OCI-LY3 (cell line): Measurements from ENCODE around the gene HNRNPH1.

ENCODE experiments used
- H2AFZ ChIP-seq: fragments of 200-600, 300-600 bp; shearing (Covaris generic); 2 replicates; pipeline ENCODE4 v1.6.0; 2014; ENCODE audit warnings: antibody characterized with exemption, low read depth, low read length
- H3K27ac ChIP-seq: fragments of 200-600, 300-600 bp; sonication (generic); 2 replicates; pipeline ENCODE4 v1.5.1; 2014; ENCODE audit warnings: mild to moderate bottlenecking, low read length, moderate library complexity, mixed read lengths
- H3K27me3 ChIP-seq: fragments of 200-600, 300-600 bp; sonication (generic); 2 replicates; pipeline ENCODE4 v1.6.1; 2014; ENCODE audit warnings: low read depth, low read length, mixed read lengths
- H3K36me3 ChIP-seq: fragments of 200-600, 300-600 bp; sonication (generic); replicated peaks from 2 replicates; pipeline ENCODE3; 2014; ENCODE audit warnings: low read depth, low read length, mixed read lengths
- H3K4me1 ChIP-seq: fragments of 300-600, 200-600 bp; sonication (generic); 2 replicates; pipeline ENCODE4 v1.6.1; 2014; ENCODE audit warnings: low read length, mixed read lengths
- H3K4me2 ChIP-seq: fragments of 200-600, 300-600 bp; sonication (generic); 2 replicates; pipeline ENCODE4 v1.6.1; 2014; ENCODE audit warnings: low read length, mixed read lengths
- H3K4me3 ChIP-seq: fragments of 300-600, 200-600 bp; sonication (generic); 2 replicates; pipeline ENCODE4 v1.5.1; 2014; ENCODE audit warnings: antibody characterized with exemption, mild to moderate bottlenecking, low read length, moderate library complexity
- H3K79me2 ChIP-seq: fragments of 300-600, 200-600 bp; shearing (Covaris generic); 2 replicates; pipeline ENCODE4 v1.6.1; 2014; ENCODE audit warnings: mild to moderate bottlenecking, low read length, mixed read lengths
- H3K9ac ChIP-seq: fragments of 300-600, 200-600 bp; shearing (Covaris generic); 2 replicates; pipeline ENCODE4 v1.6.0; 2014; ENCODE audit warnings: mild to moderate bottlenecking, low read length, moderate library complexity
- H3K9me3 ChIP-seq: fragments of 200-600, 300-600 bp; shearing (Covaris generic); 2 replicates; pipeline ENCODE4 v1.6.1; 2014; ENCODE audit warnings: low read length, mixed read lengths; ENCODE audit not compliant: insufficient read depth
- H4K20me1 ChIP-seq: fragments of 200-600, 300-600 bp; sonication (generic); 2 replicates; pipeline ENCODE4 v1.6.1; 2016; ENCODE audit warnings: low read length, mixed read lengths; ENCODE audit not compliant: insufficient read depth
- CTCF ChIP-seq: fragments of 200-600, 300-600 bp; sonication (generic); IDR thresholded peaks from 2 replicates; pipeline ENCODE4 v1.5.1; 2014; ENCODE audit warnings: antibody characterized with exemption, low read length, low read depth
- EZH2phosphoT487 ChIP-seq: fragments of 200-600 bp; shearing (Covaris generic); IDR thresholded peaks from 2 replicates; pipeline ENCODE4 v1.6.1; 2018; ENCODE audit warnings: antibody characterized with exemption, mixed run types, low read depth

Gene HNRNPH1

GRCh38 chr5:179601871-179602625 lies 21.4 kb downstream of the HNRNPH1 start:
- H3K27ac ChIP-seq = no peak overlapping the region
- H4K20me1 ChIP-seq = peaks cover 3% of the 10 kb centered on the region; the same call in 1 of the 2 replicates
- H3K27me3 ChIP-seq = no peaks in the 10 kb centered on the region
- no peak overlapping the region for H3K4me3 ChIP-seq
- TF ChIP-seq EZH2phosphoT487 (no peak), CTCF (no peak)
- no peaks in the 10 kb centered on the region for H3K79me2 ChIP-seq
- no peak overlapping the region for H2AFZ ChIP-seq
- H3K9ac ChIP-seq = no peak overlapping the region
- no peaks in the 10 kb centered on the region for H3K9me3 ChIP-seq
- H3K4me2 ChIP-seq = no peak overlapping the region
- H3K4me1 ChIP-seq = no peaks in the 10 kb centered on the region
- H3K36me3 ChIP-seq = peaks cover 11% of the 10 kb centered on the region

GRCh38 chr5:179599973-179600372 lies 23.5 kb downstream of the HNRNPH1 start:
- no peaks in the 10 kb centered on the region for H4K20me1 ChIP-seq

GRCh38 chr5:179599566-179599965 lies 23.9 kb downstream of the HNRNPH1 start:
- H3K4me1 ChIP-seq = no peaks in the 10 kb centered on the region
- H3K36me3 ChIP-seq = peaks cover 15% of the 10 kb centered on the region
- H3K9ac ChIP-seq = no peak overlapping the region
- no peaks in the 10 kb centered on the region for H3K27me3 ChIP-seq
- H3K4me3 ChIP-seq = no peak overlapping the region
- H3K27ac ChIP-seq = no peak overlapping the region
- H3K9me3 ChIP-seq = no peaks in the 10 kb centered on the region
- TF ChIP-seq CTCF (no peak), EZH2phosphoT487 (no peak)
- H3K4me2 ChIP-seq = no peak overlapping the region
- no peaks in the 10 kb centered on the region for H3K79me2 ChIP-seq
- no peaks in the 10 kb centered on the region for H4K20me1 ChIP-seq
- no peak overlapping the region for H2AFZ ChIP-seq

More at GRCh38 chr5:179599973-179600372, 23.5 kb downstream of the HNRNPH1 start:
- Histone ChIP-seq H2AFZ (no peak overlapping the region), H3K4me3 (no peak overlapping the region), H3K4me1 (no peaks in the 10 kb centered on the region), H3K79me2 (no peaks in the 10 kb centered on the region), H3K27ac (no peak overlapping the region), H3K9ac (no peak overlapping the region), H3K4me2 (no peak overlapping the region), H3K27me3 (no peaks in the 10 kb centered on the region), H3K9me3 (no peaks in the 10 kb centered on the region), H3K36me3 (peaks cover 13% of the 10 kb centered on the region)
- TF ChIP-seq CTCF (no peak), EZH2phosphoT487 (no peak)

GRCh38 chr5:179599100-179599499 lies 24.4 kb downstream of the HNRNPH1 start:
- Histone ChIP-seq H3K4me1 (no peaks in the 10 kb centered on the region), H2AFZ (no peak overlapping the region), H3K27me3 (no peaks in the 10 kb centered on the region), H3K9ac (no peak overlapping the region), H4K20me1 (no peaks in the 10 kb centered on the region), H3K36me3 (peaks cover 15% of the 10 kb centered on the region), H3K4me2 (no peak overlapping the region), H3K27ac (no peak overlapping the region), H3K79me2 (no peaks in the 10 kb centered on the region), H3K9me3 (no peaks in the 10 kb centered on the region), H3K4me3 (no peak overlapping the region)
- TF ChIP-seq CTCF = no peak
- no peak for TF ChIP-seq EZH2phosphoT487
